Vagina (tissue), 2 donors: Measurements from ENCODE around the gene ELF4.

Experiments
- CTCF ChIP-seq, 3 experiments: fragments of 450-650 bp in 2 of 3; fragments of 200-600 bp in 1 of 3; sonication (generic) in 1 of 3; IDR thresholded peaks; one replicate each; pipeline ENCODE4 v1.5.1; 2017 to 2019; ENCODE audit warnings: antibody characterized with exemption in 3 of 3, mild to moderate bottlenecking in 2 of 3, moderate library complexity in 2 of 3
- POLR2A ChIP-seq, 2 donors: fragments of 450-650 bp; IDR thresholded peaks; one replicate each; pipeline ENCODE4 v1.6.1; 2017; ENCODE audit warnings: antibody characterized with exemption in 2 of 2, mild to moderate bottlenecking in 2 of 2, moderate library complexity in 2 of 2
- POLR2AphosphoS5 ChIP-seq, 2 donors: sonication (generic); formaldehyde crosslinking; IDR thresholded peaks; one replicate each; pipeline ENCODE4 v1.9.0; 2017; ENCODE audit warnings: antibody characterized with exemption in 2 of 2, mild to moderate bottlenecking in 2 of 2, low read depth in 1 of 2; ENCODE audit not compliant: insufficient read depth in 1 of 2

GRCh38 chrX:130100180-130100579 is 10.1 kb downstream of the ELF4 start:
- TF ChIP-seq CTCF (IDR thresholded peaks at IDR 0.05): no peak
- no peak for TF ChIP-seq POLR2A (IDR thresholded peaks at IDR 0.05)
- TF ChIP-seq POLR2AphosphoS5 (IDR thresholded peaks at IDR 0.05; ENCODE audit: insufficient read depth in 1 of 2, low read depth in 1 of 2): no peak
